Spleen (tissue), 11 donors: ENCODE measurements around the gene SMAD5. TPM values are rescaled to one million over a fixed set of nuclear protein-coding genes. Genes with fewer than 3 reads are reported as not detected.

Experiments
- DNase-seq: peaks from one replicate; pipeline ENCODE4 v3.0.0-alpha.2; 2020
- H3K27ac ChIP-seq, 8 donors: fragments of 200-600 bp; sonication (generic) in 7 of 8; 1 replicate in 4 of 8; 2 replicates in 4 of 8; pipeline versions ENCODE4 v1.5.0 to v1.8.0; 2016 to 2021; ENCODE audit warnings: inconsistent platforms in 4 of 8, mild to moderate bottlenecking in 4 of 8, moderate library complexity in 1 of 8
- H3K27me3 ChIP-seq, 7 donors: fragments of 200-600 bp; sonication (generic) in 6 of 7; replicated peaks in 1 of 7; 1 replicate in 4 of 7; 2 replicates in 3 of 7; pipeline versions ENCODE4 v1.5.0 to v1.8.0; 2016 to 2021; ENCODE audit warnings: inconsistent platforms in 3 of 7, mild to moderate bottlenecking in 1 of 7
- H3K36me3 ChIP-seq, 6 donors: fragments of 200-600 bp; sonication (generic) in 5 of 6; 1 replicate in 4 of 6; 2 replicates in 2 of 6; pipeline versions ENCODE4 v1.5.0 to v1.8.0; 2016 to 2021; ENCODE audit warnings: inconsistent platforms in 2 of 6
- H3K4me1 ChIP-seq, 6 donors: fragments of 200-600 bp; sonication (generic) in 5 of 6; 1 replicate in 3 of 6; 2 replicates in 3 of 6; pipeline versions ENCODE4 v1.5.0 to v1.8.0; 2016 to 2021; ENCODE audit warnings: inconsistent platforms in 3 of 6
- H3K4me3 ChIP-seq, 8 donors: fragments of 200-600 bp; sonication (generic) in 7 of 8; 1 replicate in 4 of 8; 2 replicates in 4 of 8; pipeline versions ENCODE4 v1.5.0 to v1.8.0; 2016 to 2021; ENCODE audit warnings: inconsistent platforms in 4 of 8, mild to moderate bottlenecking in 4 of 8, moderate library complexity in 2 of 8
- H3K9me3 ChIP-seq, 8 donors: fragments of 200-600 bp; sonication (generic) in 7 of 8; 1 replicate in 4 of 8; 2 replicates in 4 of 8; pipeline versions ENCODE4 v1.5.0 to v1.8.0; 2016 to 2021; ENCODE audit warnings: inconsistent platforms in 4 of 8
- POLR2A ChIP-seq, 3 donors: fragments of 450-650 bp; IDR thresholded peaks; one replicate each; pipeline ENCODE4 v1.5.1; 2017; ENCODE audit warnings: antibody characterized with exemption in 3 of 3, mild to moderate bottlenecking in 1 of 3
- POLR2AphosphoS5 ChIP-seq, 3 donors: sonication (generic); formaldehyde crosslinking; IDR thresholded peaks; one replicate each; pipeline ENCODE4 v1.5.1; 2017; ENCODE audit warnings: antibody characterized with exemption in 3 of 3
- WGBS, 5 donors: extraction: QIAGEN DNeasy Blood & Tissue Kit in 3 of 5; methylation state at CpG; one replicate each; pipeline versions ENCODE4 v1.1.5 to v1.1.7; 2013 to 2018; 5-methylcytosine and 5-hydroxymethylcytosine counted together
- intact Hi-C: fragments of 100-400 bp; cut with DNase I; formaldehyde crosslinking; loops from one replicate; pipeline ENCODE4 v1.15.0; 2023; ENCODE audit warnings: low total_unique reads
- polyA plus RNA-seq, 3 donors: library from polyadenylated mRNA; stranded (reverse); fragments of 200-250 nt; gene quantifications; one replicate each; pipeline ENCODE4 v1.2.1, GENCODE V29; 2013
- total RNA-seq, 7 donors: library from RNA; depleted of rRNA in 3 of 7; stranded (reverse); fragments of >200 nt in 3 of 7; fragmentation: NEBNext Ultra II Directional in 4 of 7; extraction: Animal tissue kit (Norgen Biotek cat#: 25700) in 4 of 7; gene quantifications; one replicate each; pipeline versions ENCODE4 v1.1.0 to v1.2.1, GENCODE V29; 2016 to 2021
- TF ChIP-seq, protein P1 (sequence below), 11 experiments: fragments of 200-600 bp in 7 of 11; fragments of 450-650 bp in 4 of 11; sonication (generic) in 4 of 11; IDR thresholded peaks in 8 of 11; conservative IDR thresholded peaks in 3 of 11; 1 replicate in 7 of 11; 2 replicates in 4 of 11; pipeline versions ENCODE4 v1.4.0 to v1.8.0; 2016 to 2021; ENCODE audit warnings: antibody characterized with exemption in 11 of 11, inconsistent platforms in 4 of 11, mild to moderate bottlenecking in 1 of 11
- donor health status: healthy with polysubstance abuse.
- donor health status: DM: no; HTN: no; CAD: no; lungs with moderate emphysema.
- donor health status: DM: no; HTN: no; CAD: no.
- donor health status: Bipolar disorder and iron deficiency.
- donor health status: healthy.
- donor health status: DM: no; HTN: no; CAD: no.
- donor health status: DM: yes; HTN: yes; CAD: no.

SMAD5 gene
- total and polyA plus RNA-seq, 10 donors: 5.3 to 70.4 (median 52.8) TPM

DNA sequence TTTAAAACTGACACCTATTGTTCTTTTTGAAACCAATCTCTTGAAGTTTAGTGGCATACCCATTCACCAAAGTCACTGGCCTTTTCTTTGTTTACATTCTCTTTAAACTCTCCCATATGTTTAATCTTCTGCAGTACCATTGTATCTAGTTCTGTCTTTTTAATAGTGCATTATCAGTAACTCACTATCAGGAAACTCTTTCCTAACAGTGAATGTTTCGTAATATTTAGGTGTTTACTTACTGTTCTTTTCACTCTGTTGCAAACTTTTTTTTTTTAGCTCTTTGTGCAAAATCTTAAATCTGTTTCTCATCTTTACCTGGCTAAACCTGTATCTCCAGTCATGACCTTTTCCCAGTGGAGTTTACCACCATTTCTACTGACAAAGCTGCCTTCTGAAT, 17.2 kb downstream of the SMAD5 start:
- 49 to 85% (median 70%) methylated on average over 1 of the region's 1 CpG for WGBS, 5 donors
- peaks cover 0 to 49% (median 12%) of the 10 kb centered on the region in 6 donors for H3K4me1 ChIP-seq
- no peaks in the 10 kb centered on the region for H3K9me3 ChIP-seq
- intact Hi-C loops: no loop called here
- peak overlapping the region in 1 of 8 donors; percentile 32 for H3K27ac ChIP-seq
- H3K27me3 ChIP-seq: no peaks in the 10 kb centered on the region
- TF ChIP-seq, protein P1, sequence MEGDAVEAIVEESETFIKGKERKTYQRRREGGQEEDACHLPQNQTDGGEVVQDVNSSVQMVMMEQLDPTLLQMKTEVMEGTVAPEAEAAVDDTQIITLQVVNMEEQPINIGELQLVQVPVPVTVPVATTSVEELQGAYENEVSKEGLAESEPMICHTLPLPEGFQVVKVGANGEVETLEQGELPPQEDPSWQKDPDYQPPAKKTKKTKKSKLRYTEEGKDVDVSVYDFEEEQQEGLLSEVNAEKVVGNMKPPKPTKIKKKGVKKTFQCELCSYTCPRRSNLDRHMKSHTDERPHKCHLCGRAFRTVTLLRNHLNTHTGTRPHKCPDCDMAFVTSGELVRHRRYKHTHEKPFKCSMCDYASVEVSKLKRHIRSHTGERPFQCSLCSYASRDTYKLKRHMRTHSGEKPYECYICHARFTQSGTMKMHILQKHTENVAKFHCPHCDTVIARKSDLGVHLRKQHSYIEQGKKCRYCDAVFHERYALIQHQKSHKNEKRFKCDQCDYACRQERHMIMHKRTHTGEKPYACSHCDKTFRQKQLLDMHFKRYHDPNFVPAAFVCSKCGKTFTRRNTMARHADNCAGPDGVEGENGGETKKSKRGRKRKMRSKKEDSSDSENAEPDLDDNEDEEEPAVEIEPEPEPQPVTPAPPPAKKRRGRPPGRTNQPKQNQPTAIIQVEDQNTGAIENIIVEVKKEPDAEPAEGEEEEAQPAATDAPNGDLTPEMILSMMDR (IDR thresholded peaks at IDR 0.05 in 8 of 11, conservative IDR thresholded peaks at IDR 0.05 in 3 of 11): no peak
- TF ChIP-seq POLR2AphosphoS5 (IDR thresholded peaks at IDR 0.05): no peak
- TF ChIP-seq POLR2A (IDR thresholded peaks at IDR 0.05): no peak
- no peak for DNase-seq
- H3K36me3 ChIP-seq: peaks cover 0 to 37% (median 15%) of the 10 kb centered on the region in 6 donors
- H3K4me3 ChIP-seq: no peak overlapping the region

DNA sequence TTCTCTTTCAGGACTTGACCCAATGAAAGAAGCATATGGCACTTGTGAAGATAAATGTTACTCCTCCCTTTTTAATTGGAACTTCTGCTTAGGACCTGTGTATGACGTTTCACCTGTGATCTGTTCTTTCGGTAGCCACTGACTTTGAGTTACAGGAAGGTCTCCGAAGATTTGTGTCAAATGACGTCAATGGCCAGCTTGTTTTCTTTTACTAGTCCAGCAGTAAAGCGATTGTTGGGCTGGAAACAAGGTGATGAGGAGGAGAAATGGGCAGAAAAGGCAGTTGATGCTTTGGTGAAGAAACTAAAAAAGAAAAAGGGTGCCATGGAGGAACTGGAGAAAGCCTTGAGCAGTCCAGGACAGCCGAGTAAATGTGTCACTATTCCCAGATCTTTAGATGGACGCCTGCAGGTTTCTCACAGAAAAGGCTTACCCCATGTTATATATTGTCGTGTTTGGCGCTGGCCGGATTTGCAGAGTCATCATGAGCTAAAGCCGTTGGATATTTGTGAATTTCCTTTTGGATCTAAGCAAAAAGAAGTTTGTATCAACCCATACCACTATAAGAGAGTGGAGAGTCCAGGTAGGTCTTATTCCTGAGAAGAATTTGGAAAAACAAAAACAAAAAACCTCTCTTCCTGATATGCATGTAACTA, 21.1 kb downstream of the SMAD5 start:
- H3K27me3 ChIP-seq: no peaks in the 10 kb centered on the region

DNA sequence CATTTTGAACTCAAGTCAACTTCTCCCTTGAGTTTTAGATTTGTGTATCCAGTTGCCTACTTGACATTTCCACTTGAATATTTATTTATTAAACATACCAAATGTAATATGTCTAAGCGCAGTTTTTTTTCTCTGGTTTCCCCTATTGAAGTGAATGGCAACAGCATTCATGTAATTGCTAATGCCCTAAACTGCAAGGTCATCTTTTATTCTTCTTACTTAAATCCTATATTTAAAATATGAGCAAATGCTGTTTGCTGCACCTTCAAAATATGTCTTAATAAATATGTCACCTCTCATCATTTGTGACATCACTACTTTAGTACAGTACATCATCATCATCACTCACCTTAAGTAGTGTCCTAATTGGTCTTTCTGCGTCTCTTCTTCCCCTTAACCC, 22.4 kb downstream of the SMAD5 start:
- Histone ChIP-seq H3K27ac (no peak overlapping the region), H3K9me3 (no peaks in the 10 kb centered on the region), H3K4me3 (no peak overlapping the region), H3K4me1 (peaks cover 0 to 23% (median 0%) of the 10 kb centered on the region in 6 donors), H3K27me3 (no peaks in the 10 kb centered on the region), H3K36me3 (peaks cover 0 to 69% (median 22%) of the 10 kb centered on the region in 6 donors)
- intact Hi-C loops: no loop called here
- WGBS, 5 donors: 90 to 97% (median 95%) methylated on average over 2 of the region's 2 CpGs
- no peak for DNase-seq
- TF ChIP-seq POLR2AphosphoS5 (IDR thresholded peaks at IDR 0.05) (no peak), POLR2A (IDR thresholded peaks at IDR 0.05) (no peak)
- TF ChIP-seq, protein P1 (IDR thresholded peaks at IDR 0.05 in 8 of 11, conservative IDR thresholded peaks at IDR 0.05 in 3 of 11): no peak

More for the DNA sequence above, 21.1 kb downstream of the SMAD5 start:
- Histone ChIP-seq H3K36me3 (peaks cover 0 to 69% (median 22%) of the 10 kb centered on the region in 6 donors), H3K27ac (no peak overlapping the region), H3K4me3 (no peak overlapping the region), H3K4me1 (peaks cover 0 to 14% (median 0%) of the 10 kb centered on the region in 6 donors), H3K9me3 (no peaks in the 10 kb centered on the region)
- intact Hi-C loops: no loop called here
- DNase-seq: no peak
- TF ChIP-seq POLR2A (IDR thresholded peaks at IDR 0.05) (no peak), POLR2AphosphoS5 (IDR thresholded peaks at IDR 0.05) (no peak)
- TF ChIP-seq, protein P1 (IDR thresholded peaks at IDR 0.05 in 8 of 11, conservative IDR thresholded peaks at IDR 0.05 in 3 of 11): no peak
- 90 to 97% (median 95%) methylated on average over 11 of the region's 11 CpGs for WGBS, 5 donors

DNA sequence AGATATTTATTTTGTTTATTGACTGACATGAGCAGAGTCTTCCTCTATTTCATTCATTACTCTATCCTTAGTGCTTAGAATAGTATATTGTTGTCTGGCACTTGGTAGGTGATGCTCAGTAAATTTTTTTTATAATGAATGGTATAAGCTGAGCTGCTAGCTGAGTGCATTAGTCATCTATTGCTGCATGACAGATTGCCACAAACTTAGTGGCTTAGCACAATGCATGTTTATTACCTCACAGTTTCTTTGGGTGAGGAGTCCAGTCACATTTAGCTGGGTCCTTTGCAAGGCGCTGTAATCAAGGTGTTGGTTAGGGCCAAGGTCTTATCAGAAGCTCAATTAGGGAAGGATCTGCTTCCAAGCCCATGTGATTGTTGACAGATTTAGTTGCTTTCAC, 23.1 kb downstream of the SMAD5 start:
- no peaks in the 10 kb centered on the region for H3K9me3 ChIP-seq
- no peak overlapping the region for H3K4me3 ChIP-seq
- H3K36me3 ChIP-seq: peaks cover 0 to 76% (median 23%) of the 10 kb centered on the region in 6 donors
- H3K4me1 ChIP-seq: peaks cover 0 to 23% (median 0%) of the 10 kb centered on the region in 6 donors
- no peak overlapping the region for H3K27ac ChIP-seq
- H3K27me3 ChIP-seq: no peaks in the 10 kb centered on the region
- DNase-seq: no peak
- TF ChIP-seq, protein P1 (IDR thresholded peaks at IDR 0.05 in 8 of 11, conservative IDR thresholded peaks at IDR 0.05 in 3 of 11): no peak
- TF ChIP-seq POLR2A (IDR thresholded peaks at IDR 0.05) (no peak), POLR2AphosphoS5 (IDR thresholded peaks at IDR 0.05) (no peak)
- WGBS, 5 donors: 95 to 100% (median 99%) methylated on average over 1 of the region's 1 CpG
- intact Hi-C loops: no loop called here
